HEK293T (cell line): ENCODE measurements around the gene TEDDM1.

ENCODE experiments used
- ARNT ChIP-seq: fragments of 450-650 bp; IDR thresholded peaks from 2 replicates; pipeline ENCODE4 v1.6.1; 2017; ENCODE audit warnings: mild to moderate bottlenecking
- BHLHE40 ChIP-seq: fragments of 450-650 bp; IDR thresholded peaks from 2 replicates; pipeline ENCODE4 v1.6.1; 2016; ENCODE audit warnings: mild to moderate bottlenecking, moderate library complexity, borderline replicate concordance
- CTBP1 ChIP-seq: fragments of 450-650 bp; IDR thresholded peaks from 2 replicates; pipeline ENCODE4 v1.6.1; 2016; ENCODE audit warnings: borderline replicate concordance
- ELF4 ChIP-seq: fragments of 450-650 bp; IDR thresholded peaks from 2 replicates; pipeline ENCODE4 v1.6.1; 2017; ENCODE audit warnings: antibody characterized with exemption
- FOXA1 ChIP-seq: fragments of 450-650 bp; IDR thresholded peaks from 2 replicates; pipeline ENCODE4 v1.6.1; 2016; ENCODE audit warnings: mild to moderate bottlenecking
- FOXK2 ChIP-seq: fragments of 450-650 bp; IDR thresholded peaks from 2 replicates; pipeline ENCODE4 v1.6.1; 2016; ENCODE audit warnings: mild to moderate bottlenecking
- FOXM1 ChIP-seq: fragments of 450-650 bp; IDR thresholded peaks from 2 replicates; pipeline ENCODE4 v1.6.1; 2017; ENCODE audit warnings: mild to moderate bottlenecking, borderline replicate concordance
- HDGF ChIP-seq: fragments of 450-650 bp; IDR thresholded peaks from 2 replicates; pipeline ENCODE4 v1.6.1; 2017; ENCODE audit warnings: antibody characterized with exemption, borderline replicate concordance
- L3MBTL2 ChIP-seq: fragments of 450-650 bp; conservative IDR thresholded peaks from 2 replicates; pipeline ENCODE4 v1.6.1; 2016; ENCODE audit warnings: mild to moderate bottlenecking
- LEF1 ChIP-seq: fragments of 450-650 bp; IDR thresholded peaks from 2 replicates; pipeline ENCODE4 v1.6.1; 2017; ENCODE audit warnings: mild to moderate bottlenecking, borderline replicate concordance
- PKNOX1 ChIP-seq: fragments of 450-650 bp; IDR thresholded peaks from 2 replicates; pipeline ENCODE4 v1.6.1; 2016
- SP1 ChIP-seq: fragments of 450-650 bp; IDR thresholded peaks from 2 replicates; pipeline ENCODE4 v1.6.1; 2017
- SUZ12 ChIP-seq: fragments of 450-650 bp; IDR thresholded peaks from 2 replicates; pipeline ENCODE4 v1.6.1; 2016; ENCODE audit warnings: mild to moderate bottlenecking
- ZNF384 ChIP-seq: fragments of 450-650 bp; IDR thresholded peaks from 2 replicates; pipeline ENCODE4 v1.6.1; 2016

DNA sequence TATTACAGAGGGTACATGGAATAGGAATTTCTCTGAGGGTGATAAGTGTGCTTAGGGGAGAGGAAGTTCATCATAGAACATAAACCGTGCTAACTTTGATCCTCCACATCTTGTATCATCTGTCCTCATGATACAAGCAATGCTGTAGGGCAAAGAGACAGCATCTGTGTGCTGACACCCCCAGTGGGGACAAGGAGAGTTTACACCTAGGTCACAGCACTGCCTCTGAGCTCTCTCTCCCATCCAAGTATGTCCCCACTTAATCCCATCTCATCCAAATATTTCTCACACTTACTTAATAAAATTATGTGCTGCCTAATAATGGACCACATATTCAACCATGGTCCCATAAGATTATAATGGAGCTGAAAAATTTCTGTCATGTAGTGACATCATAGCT lies 4.3 kb upstream of the TEDDM1 start:
- TF ChIP-seq SUZ12: no peak
- TF ChIP-seq SP1: no peak
- no peak for TF ChIP-seq FOXK2
- TF ChIP-seq ELF4: no peak
- TF ChIP-seq BHLHE40: no peak
- no peak for TF ChIP-seq ZNF384
- no peak for TF ChIP-seq PKNOX1
- TF ChIP-seq FOXM1: no peak
- no peak for TF ChIP-seq LEF1
- TF ChIP-seq ARNT: no peak
- no peak for TF ChIP-seq L3MBTL2
- no peak for TF ChIP-seq FOXA1
- no peak for TF ChIP-seq CTBP1
- TF ChIP-seq HDGF: no peak
